MG63 (cell line): ENCODE data around the gene ZBP1. TPM values are rescaled to one million over a fixed set of nuclear protein-coding genes. Genes with fewer than 3 reads are reported as not detected.

Experiments
- DNase-seq: peaks from one replicate; pipeline ENCODE4 v3.0.0-alpha.2; 2020
- H3K27me3 ChIP-seq: fragments of 250-450 bp; sonication (Bioruptor Pico); 2 replicates; pipeline ENCODE4 v1.5.1; 2020; ENCODE audit warnings: mild to moderate bottlenecking, moderate library complexity
- H3K36me3 ChIP-seq: fragments of 250-450 bp; sonication (Bioruptor Pico); 2 replicates; pipeline ENCODE4 v1.5.1; 2020; ENCODE audit warnings: mild to moderate bottlenecking, moderate library complexity
- H3K4me3 ChIP-seq: fragments of 250-450 bp; sonication (Bioruptor Pico); 2 replicates; pipeline ENCODE4 v1.5.1; 2020; ENCODE audit warnings: mild to moderate bottlenecking, moderate library complexity
- H3K9me3 ChIP-seq: fragments of 250-450 bp; sonication (Bioruptor Pico); 2 replicates; pipeline ENCODE4 v1.5.1; 2020; ENCODE audit warnings: mild to moderate bottlenecking, moderate library complexity
- total RNA-seq: library from RNA; depleted of rRNA; stranded (reverse); fragments of >200 nt; shearing (Covaris generic); gene quantifications from 2 replicates; pipeline ENCODE4 v1.2.3, GENCODE V29; 2014; ENCODE audit warnings: low replicate concordance

ZBP1 gene
- total RNA-seq, 1 experiment from 2014 or later: not detected

GRCh38 chr20:57660181-57660921 lies 40.1 kb upstream of the ZBP1 start:
- no peak for DNase-seq
- H3K36me3 ChIP-seq: no peaks in the 10 kb centered on the region
- H3K9me3 ChIP-seq: no peaks in the 10 kb centered on the region
- no peaks in the 10 kb centered on the region for H3K27me3 ChIP-seq
- no peak overlapping the region for H3K4me3 ChIP-seq

GRCh38 chr20:57659517-57660180 lies 39.4 kb upstream of the ZBP1 start:
- Histone ChIP-seq H3K36me3 (no peaks in the 10 kb centered on the region), H3K9me3 (no peaks in the 10 kb centered on the region), H3K4me3 (no peak overlapping the region), H3K27me3 (no peaks in the 10 kb centered on the region)
- DNase-seq: no peak

- Histone ChIP-seq H3K36me3 (no peaks in the 10 kb centered on the region), H3K9me3 (no peaks in the 10 kb centered on the region)
- no peak for DNase-seq
Observed at GRCh38 chr20:57658833-57659516, 38.7 kb upstream of the ZBP1 start.

GRCh38 chr20:57658447-57658832 lies 38.2 kb upstream of the ZBP1 start:
- DNase-seq: no peak
- Histone ChIP-seq H3K36me3 (no peaks in the 10 kb centered on the region), H3K4me3 (no peak overlapping the region), H3K9me3 (no peaks in the 10 kb centered on the region), H3K27me3 (no peaks in the 10 kb centered on the region)

More at GRCh38 chr20:57658833-57659516, 38.7 kb upstream of the ZBP1 start:
- Histone ChIP-seq H3K4me3 (no peak overlapping the region), H3K27me3 (no peaks in the 10 kb centered on the region)

GRCh38 chr20:57657535-57658446 lies 37.6 kb upstream of the ZBP1 start:
- Histone ChIP-seq H3K36me3 (no peaks in the 10 kb centered on the region), H3K27me3 (no peaks in the 10 kb centered on the region), H3K4me3 (no peak overlapping the region), H3K9me3 (no peaks in the 10 kb centered on the region)
- DNase-seq: no peak

GRCh38 chr20:57656821-57657534 lies 36.8 kb upstream of the ZBP1 start:
- Histone ChIP-seq H3K27me3 (no peaks in the 10 kb centered on the region), H3K4me3 (no peak overlapping the region), H3K9me3 (no peaks in the 10 kb centered on the region), H3K36me3 (no peaks in the 10 kb centered on the region)
- DNase-seq: no peak

- no peak overlapping the region for H3K4me3 ChIP-seq
- no peaks in the 10 kb centered on the region for H3K27me3 ChIP-seq
- no peaks in the 10 kb centered on the region for H3K36me3 ChIP-seq
- no peak for DNase-seq
- no peaks in the 10 kb centered on the region for H3K9me3 ChIP-seq
Observed at GRCh38 chr20:57656252-57656820, 36.1 kb upstream of the ZBP1 start.

- DNase-seq: no peak
- H3K4me3 ChIP-seq: no peak overlapping the region
- H3K27me3 ChIP-seq: no peaks in the 10 kb centered on the region
- no peaks in the 10 kb centered on the region for H3K9me3 ChIP-seq
- no peaks in the 10 kb centered on the region for H3K36me3 ChIP-seq
Observed at GRCh38 chr20:57655809-57656155, 35.6 kb upstream of the ZBP1 start.

GRCh38 chr20:57654998-57655808 lies 35.0 kb upstream of the ZBP1 start:
- no peaks in the 10 kb centered on the region for H3K9me3 ChIP-seq
- H3K4me3 ChIP-seq: no peak overlapping the region
- H3K27me3 ChIP-seq: no peaks in the 10 kb centered on the region
- no peaks in the 10 kb centered on the region for H3K36me3 ChIP-seq
- no peak for DNase-seq

- Histone ChIP-seq H3K4me3 (no peak overlapping the region), H3K36me3 (no peaks in the 10 kb centered on the region), H3K9me3 (no peaks in the 10 kb centered on the region), H3K27me3 (no peaks in the 10 kb centered on the region)
- no peak for DNase-seq
Observed at GRCh38 chr20:57654363-57654997, 34.3 kb upstream of the ZBP1 start.

GRCh38 chr20:57653910-57654309 lies 33.7 kb upstream of the ZBP1 start:
- Histone ChIP-seq H3K36me3 (no peaks in the 10 kb centered on the region), H3K27me3 (no peaks in the 10 kb centered on the region), H3K9me3 (no peaks in the 10 kb centered on the region), H3K4me3 (no peak overlapping the region)
- no peak for DNase-seq

- H3K27me3 ChIP-seq: no peaks in the 10 kb centered on the region
- DNase-seq: no peak
- H3K36me3 ChIP-seq: no peaks in the 10 kb centered on the region
- H3K4me3 ChIP-seq: no peak overlapping the region
- no peaks in the 10 kb centered on the region for H3K9me3 ChIP-seq
Observed at GRCh38 chr20:57653546-57653900, 33.3 kb upstream of the ZBP1 start.

- H3K27me3 ChIP-seq: no peaks in the 10 kb centered on the region
- H3K4me3 ChIP-seq: no peak overlapping the region
- no peaks in the 10 kb centered on the region for H3K36me3 ChIP-seq
- H3K9me3 ChIP-seq: no peaks in the 10 kb centered on the region
- no peak for DNase-seq
Observed at GRCh38 chr20:57652606-57653545, 32.6 kb upstream of the ZBP1 start.
